Ovary (tissue), 3 donors: ENCODE results near the gene JUNB.

Experiments used
- CTCF ChIP-seq, 3 donors: fragments of 450-650 bp in 2 of 3; fragments of 200-600 bp in 1 of 3; IDR thresholded peaks; one replicate each; pipeline versions ENCODE4 v1.5.1 to v1.8.0; 2016 to 2022; ENCODE audit warnings: antibody characterized with exemption in 3 of 3, mild to moderate bottlenecking in 1 of 3
- EP300 ChIP-seq: sonication (generic); formaldehyde crosslinking; IDR thresholded peaks from one replicate; pipeline ENCODE4 v1.6.1; 2017; ENCODE audit warnings: antibody characterized with exemption
- POLR2A ChIP-seq: fragments of 450-650 bp; IDR thresholded peaks from one replicate; pipeline ENCODE4 v1.6.1; 2017; ENCODE audit warnings: antibody characterized with exemption, mild to moderate bottlenecking, moderate library complexity
- donor health status: DM: no; HTN: no; CAD: no.

GRCh38 chr19:12749938-12750521 lies 41.3 kb upstream of the JUNB start:
- no peak for TF ChIP-seq POLR2A
- TF ChIP-seq CTCF (IDR thresholded peaks at IDR 0.05), result no peak
- no peak for TF ChIP-seq EP300
